Measurements from ENCODE around the gene FOLR1. TPM values are rescaled to one million over a fixed set of nuclear protein-coding genes. Genes with fewer than 3 reads are reported as not detected.
"Not testable (repeated sequence)": the region's sequence is repeated elsewhere in the genome, so short reads cannot be mapped to it uniquely, and the experiment has no call there.

Gene FOLR1
- total RNA-seq, result not detected in 2 replicates

- no peaks in the 10 kb centered on the region for H3K36me3 Mint-ChIP-seq (ENCODE audit: low read depth)
- no peaks in the 10 kb centered on the region for H3K9me3 Mint-ChIP-seq
- CTCF ChIA-PET, result no interaction called here
- POLR2A ChIA-PET, result no interaction called here
- ATAC-seq (ENCODE audit: low read depth), result no peak
- TF ChIP-seq, protein P1, sequence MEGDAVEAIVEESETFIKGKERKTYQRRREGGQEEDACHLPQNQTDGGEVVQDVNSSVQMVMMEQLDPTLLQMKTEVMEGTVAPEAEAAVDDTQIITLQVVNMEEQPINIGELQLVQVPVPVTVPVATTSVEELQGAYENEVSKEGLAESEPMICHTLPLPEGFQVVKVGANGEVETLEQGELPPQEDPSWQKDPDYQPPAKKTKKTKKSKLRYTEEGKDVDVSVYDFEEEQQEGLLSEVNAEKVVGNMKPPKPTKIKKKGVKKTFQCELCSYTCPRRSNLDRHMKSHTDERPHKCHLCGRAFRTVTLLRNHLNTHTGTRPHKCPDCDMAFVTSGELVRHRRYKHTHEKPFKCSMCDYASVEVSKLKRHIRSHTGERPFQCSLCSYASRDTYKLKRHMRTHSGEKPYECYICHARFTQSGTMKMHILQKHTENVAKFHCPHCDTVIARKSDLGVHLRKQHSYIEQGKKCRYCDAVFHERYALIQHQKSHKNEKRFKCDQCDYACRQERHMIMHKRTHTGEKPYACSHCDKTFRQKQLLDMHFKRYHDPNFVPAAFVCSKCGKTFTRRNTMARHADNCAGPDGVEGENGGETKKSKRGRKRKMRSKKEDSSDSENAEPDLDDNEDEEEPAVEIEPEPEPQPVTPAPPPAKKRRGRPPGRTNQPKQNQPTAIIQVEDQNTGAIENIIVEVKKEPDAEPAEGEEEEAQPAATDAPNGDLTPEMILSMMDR (IDR thresholded peaks at IDR 0.05), result no peak
- intact Hi-C loops (cut with micrococcal nuclease), result no loop called here
- no peaks in the 10 kb centered on the region for H3K27me3 Mint-ChIP-seq
- no peaks in the 10 kb centered on the region for H3K4me1 Mint-ChIP-seq
- no peak within 1 kb of the TSS for H3K4me3 Mint-ChIP-seq
- no peak within 1 kb of the TSS for H3K27ac Mint-ChIP-seq
- no peak for DNase-seq
These were observed at the start of gene FOLR1 for GRCh38 chr11:72191961-72192381. FOLR1 (plus strand) TSS chr11:72192140; CDS start chr11:72192174, 34 bp downstream.

DNA sequence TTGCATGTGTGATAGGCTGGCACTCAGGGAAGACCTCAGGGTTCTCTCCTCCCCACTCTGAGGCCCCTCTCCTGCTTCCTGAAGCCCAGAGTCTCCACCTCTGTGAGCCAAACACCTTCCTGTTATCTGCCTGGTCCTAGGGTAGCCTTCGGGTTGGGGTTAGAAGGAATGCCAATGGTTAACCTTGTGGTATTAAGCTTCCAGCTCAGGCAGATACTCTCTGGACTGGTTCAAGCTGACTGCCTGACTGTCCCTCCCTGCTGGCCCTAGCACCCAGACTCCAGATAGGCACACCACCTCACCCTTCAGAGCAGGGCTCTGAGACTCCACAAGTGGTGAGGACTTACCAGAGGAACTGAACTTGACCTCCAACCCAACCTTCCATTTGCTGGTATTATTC, 49.4 kb upstream of the FOLR1 start:
- H3K4me3 Mint-ChIP-seq; H3K27ac Mint-ChIP-seq; ATAC-seq (ENCODE audit: low read depth); H3K9me3 Mint-ChIP-seq; H3K36me3 Mint-ChIP-seq (ENCODE audit: low read depth); H3K4me1 Mint-ChIP-seq; DNase-seq: not testable (repeated sequence)
- ChIA-PET POLR2A (interaction anchor here (1.9 kb wide), 1 partner anchor 30 kb away, joined by 5 read pairs; the partner anchor contains the start of gene ANAPC15), CTCF (interaction anchor here (1.0 to 4.8 kb wide), 4 partner anchors 12 to 273 kb away, joined by 3 to 44 read pairs (median 15); no protein-coding TSS in a partner anchor)
- intact Hi-C loops (cut with micrococcal nuclease), result loop anchor here (2.0 to 5.0 kb wide), 3 partner anchors 38 to 290 kb away; partner anchors contain the start of gene CLPB
- peaks cover 17% of the 10 kb centered on the region for H3K27me3 Mint-ChIP-seq

DNA sequence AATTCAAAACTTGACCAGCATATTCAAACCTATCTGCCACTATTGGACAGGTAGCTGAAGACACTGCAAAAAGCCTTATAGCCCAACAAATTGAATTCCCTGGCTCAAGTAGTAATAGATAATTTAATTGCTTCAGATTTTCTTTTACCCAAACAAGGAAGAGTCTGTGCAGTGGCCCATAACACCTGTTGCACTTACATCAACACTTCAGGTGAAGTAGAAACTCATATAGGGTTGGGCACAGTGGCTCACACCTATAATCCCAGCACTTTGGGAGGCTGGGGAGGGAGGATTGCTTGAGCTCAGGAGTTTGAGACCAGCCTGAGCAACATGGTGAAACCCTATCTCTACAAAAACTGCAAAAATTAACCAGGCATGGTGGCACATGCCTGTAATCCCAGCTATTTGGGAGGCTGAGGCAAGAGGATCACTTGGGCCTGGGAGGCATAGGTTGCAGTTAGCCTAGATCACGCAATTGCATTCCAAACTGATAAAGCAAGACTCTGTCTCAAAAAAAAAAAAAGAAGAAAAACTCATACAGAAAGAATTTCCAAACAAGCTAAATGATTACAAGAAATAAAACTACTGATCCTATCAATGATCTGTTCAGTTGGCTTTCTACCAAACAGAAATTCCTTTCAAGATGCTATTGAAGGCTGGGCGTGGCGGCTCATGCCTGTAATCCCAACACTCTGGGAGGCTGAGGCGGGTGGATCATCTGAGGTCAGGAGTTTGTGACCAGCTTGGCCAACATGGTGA, 47.0 kb upstream of the FOLR1 start:
- Mint-ChIP-seq H3K9me3 (no peaks in the 10 kb centered on the region), H3K27ac (no peak overlapping the region), H3K27me3 (peaks cover 17% of the 10 kb centered on the region), H3K36me3 (ENCODE audit: low read depth) (no peaks in the 10 kb centered on the region), H3K4me3 (no peak overlapping the region), H3K4me1 (peaks cover 1% of the 10 kb centered on the region)
- TF ChIP-seq, protein P1 (IDR thresholded peaks at IDR 0.05), result no peak
- ChIA-PET POLR2A (interaction anchor here (1.0 kb wide), 1 partner anchor 120 kb away, joined by 3 read pairs; no protein-coding TSS in a partner anchor), CTCF (interaction anchor here (0.9 to 5.2 kb wide), 19 partner anchors 8 to 286 kb away, joined by 3 to 108 read pairs (median 5); no protein-coding TSS in a partner anchor)
- ATAC-seq (ENCODE audit: low read depth) (no peak), DNase-seq (no peak)
- intact Hi-C loops (cut with micrococcal nuclease), result loop anchor here (1.0 to 5.0 kb wide), 5 partner anchors 54 to 287 kb away; partner anchors contain the start of gene CLPB

DNA sequence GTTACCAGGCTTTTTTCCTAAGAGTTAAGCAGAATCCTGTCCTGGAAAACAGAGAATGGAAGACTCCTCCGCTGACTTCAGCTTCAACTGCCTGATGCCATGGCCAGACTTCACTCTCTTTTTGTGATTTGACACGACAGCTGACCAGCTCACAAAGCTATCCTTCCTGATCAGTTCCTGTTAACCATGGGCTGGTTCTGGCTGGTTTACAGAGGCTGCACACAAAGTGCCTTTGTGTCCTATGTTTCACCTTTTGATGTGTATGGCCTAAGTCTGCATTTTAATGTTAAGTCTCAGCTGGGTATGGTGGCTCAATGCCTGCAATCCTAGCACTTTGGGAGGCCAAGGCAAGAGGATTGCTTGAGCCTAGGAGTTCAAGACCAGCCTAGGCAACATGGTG, 45.3 kb upstream of the FOLR1 start:
- H3K4me3 Mint-ChIP-seq, result no peak overlapping the region
- H3K27ac Mint-ChIP-seq, result no peak overlapping the region
- ATAC-seq (ENCODE audit: low read depth) (no peak), DNase-seq (no peak)
- TF ChIP-seq, protein P1 (IDR thresholded peaks at IDR 0.05), result no peak
- H3K4me1 Mint-ChIP-seq, result peaks cover 1% of the 10 kb centered on the region
- POLR2A ChIA-PET, result no interaction called here
- CTCF ChIA-PET, result interaction anchor here (4.8 to 5.2 kb wide), 2 partner anchors 121 to 170 kb away, joined by 44 to 108 read pairs; no protein-coding TSS in a partner anchor
- H3K27me3 Mint-ChIP-seq, result peaks cover 8% of the 10 kb centered on the region
- no peaks in the 10 kb centered on the region for H3K9me3 Mint-ChIP-seq
- intact Hi-C loops (cut with micrococcal nuclease), result no loop called here
- no peaks in the 10 kb centered on the region for H3K36me3 Mint-ChIP-seq (ENCODE audit: low read depth)

GRCh38 chr11:72150882-72151281, 41.1 kb upstream of the FOLR1 start:
- Mint-ChIP-seq H3K27me3 (peaks cover 7% of the 10 kb centered on the region), H3K9me3 (no peaks in the 10 kb centered on the region), H3K36me3 (ENCODE audit: low read depth) (no peaks in the 10 kb centered on the region), H3K4me1 (no peaks in the 10 kb centered on the region), H3K27ac (no peak overlapping the region), H3K4me3 (no peak overlapping the region)
- TF ChIP-seq, protein P1 (IDR thresholded peaks at IDR 0.05), result no peak
- CTCF ChIA-PET, result no interaction called here
- POLR2A ChIA-PET, result no interaction called here
- no peak for DNase-seq
- intact Hi-C loops (cut with micrococcal nuclease), result no loop called here
- ATAC-seq (ENCODE audit: low read depth), result no peak

- H3K4me3 Mint-ChIP-seq, result not testable (repeated sequence)
These were observed 38.1 kb upstream of the FOLR1 start for GRCh38 chr11:72153874-72154273.

More at GRCh38 chr11:72153874-72154273, 38.1 kb upstream of the FOLR1 start:
- H3K27ac Mint-ChIP-seq; H3K27me3 Mint-ChIP-seq; intact Hi-C loops (cut with micrococcal nuclease); POLR2A ChIA-PET; ATAC-seq (ENCODE audit: low read depth); H3K4me1 Mint-ChIP-seq; DNase-seq; H3K9me3 Mint-ChIP-seq; H3K36me3 Mint-ChIP-seq (ENCODE audit: low read depth): not testable (repeated sequence)
- CTCF ChIA-PET, result interaction anchor here (0.8 to 1.3 kb wide), 3 partner anchors 9 to 11 kb away, joined by 3 to 6 read pairs (median 4); no protein-coding TSS in a partner anchor
